AG04449 (cell line): Measurements from ENCODE around the gene TRAF3.

Source experiments
- CTCF ChIA-PET: fragments of 350-600 bp; formaldehyde crosslinking; extraction: SDS; loops from one replicate; lab custom pipeline; 2021; ENCODE audit warnings: antibody characterized with exemption; lab: Yijun Ruan, JAX
- POLR2A ChIA-PET: fragments of 400-600, 350-600 bp; formaldehyde crosslinking; extraction: SDS; loops from one replicate; lab custom pipeline; 2020; ENCODE audit warnings: antibody characterized with exemption, inconsistent platforms; lab: Yijun Ruan, JAX
- DNase-seq: peaks from one replicate; pipeline ENCODE4 v3.0.0-alpha.2; 2010; ENCODE audit warnings: low read depth, low spot score
- H3K4me3 ChIP-seq: 2 replicates; pipeline ENCODE4 v1.5.1; 2011; ENCODE audit warnings: low read depth, mild to moderate bottlenecking, control low read depth, low read length
- CTCF ChIP-seq: IDR thresholded peaks from one replicate; pipeline ENCODE4 v1.5.1; 2011; ENCODE audit warnings: mild to moderate bottlenecking, moderate library complexity, low read length, control low read depth, inconsistent platforms; ENCODE audit not compliant: insufficient read depth; ENCODE audit errors: missing control alignments

The TRAF3 gene

GRCh38 chr14:102853648-102854047, 76.4 kb downstream of the TRAF3 start:
- ChIA-PET POLR2A (no interaction called here), CTCF (no interaction called here)
- no peak overlapping the region for H3K4me3 ChIP-seq
- no peak for DNase-seq
- TF ChIP-seq CTCF: no peak

- H3K4me3 ChIP-seq: no peak overlapping the region
- no peak for DNase-seq
- CTCF ChIA-PET: no interaction called here
- TF ChIP-seq CTCF: no peak
- POLR2A ChIA-PET: no interaction called here
Observed at GRCh38 chr14:102854091-102854703, 76.9 kb downstream of the TRAF3 start.

GRCh38 chr14:102856179-102856578, 78.9 kb downstream of the TRAF3 start:
- no peak overlapping the region for H3K4me3 ChIP-seq
- DNase-seq: no peak
- ChIA-PET POLR2A (no interaction called here), CTCF (no interaction called here)
- no peak for TF ChIP-seq CTCF

- ChIA-PET POLR2A (no interaction called here), CTCF (no interaction called here)
- DNase-seq: no peak
- H3K4me3 ChIP-seq: no peak overlapping the region
- TF ChIP-seq CTCF: no peak
Observed at GRCh38 chr14:102857444-102857843, 80.2 kb downstream of the TRAF3 start.

- CTCF ChIA-PET: no interaction called here
- H3K4me3 ChIP-seq: no peak overlapping the region
- DNase-seq: no peak
- no peak for TF ChIP-seq CTCF
- POLR2A ChIA-PET: no interaction called here
Observed at GRCh38 chr14:102859911-102860310, 82.7 kb downstream of the TRAF3 start.

- CTCF ChIA-PET: no interaction called here
- POLR2A ChIA-PET: interaction anchor here (0.6 kb wide), 1 partner anchor 891 kb away, joined by 3 read pairs; no protein-coding TSS in a partner anchor
- TF ChIP-seq CTCF: no peak
- DNase-seq: no peak
- no peak overlapping the region for H3K4me3 ChIP-seq
Observed at GRCh38 chr14:102862154-102862773, 85.0 kb downstream of the TRAF3 start.
